ENCODE data around the gene ITGA8.

DNA sequence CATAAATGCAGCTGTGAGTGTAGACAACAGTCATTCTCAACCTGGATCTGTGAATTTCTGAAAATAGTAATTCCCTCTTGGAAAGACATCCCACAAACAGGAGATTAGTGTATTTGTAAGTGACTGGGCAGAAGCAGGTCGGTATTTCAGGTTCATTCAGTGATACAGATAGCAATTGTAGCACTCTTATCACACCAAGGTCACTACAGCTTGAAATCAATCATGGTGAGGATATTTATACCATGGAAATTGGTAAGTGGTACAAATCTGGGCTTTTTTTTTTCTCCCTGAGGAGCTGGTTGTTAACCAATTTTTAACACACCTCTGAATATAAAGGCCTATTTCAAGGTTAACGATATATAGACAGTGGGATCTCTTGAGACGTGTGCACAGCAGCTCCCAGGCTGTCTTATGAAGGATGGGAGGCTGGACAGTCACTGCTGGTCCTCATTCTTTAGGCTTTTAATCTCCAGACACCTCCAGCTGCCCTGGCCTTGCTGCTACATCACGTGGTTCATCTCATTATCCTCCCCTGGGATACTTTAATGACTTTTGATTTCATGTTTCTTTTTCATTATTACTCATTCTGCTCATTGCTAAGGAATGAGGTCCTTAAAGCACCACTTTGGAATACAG, 87.1 kb downstream of the ITGA8 start:
- TF ChIP-seq, protein P1, sequence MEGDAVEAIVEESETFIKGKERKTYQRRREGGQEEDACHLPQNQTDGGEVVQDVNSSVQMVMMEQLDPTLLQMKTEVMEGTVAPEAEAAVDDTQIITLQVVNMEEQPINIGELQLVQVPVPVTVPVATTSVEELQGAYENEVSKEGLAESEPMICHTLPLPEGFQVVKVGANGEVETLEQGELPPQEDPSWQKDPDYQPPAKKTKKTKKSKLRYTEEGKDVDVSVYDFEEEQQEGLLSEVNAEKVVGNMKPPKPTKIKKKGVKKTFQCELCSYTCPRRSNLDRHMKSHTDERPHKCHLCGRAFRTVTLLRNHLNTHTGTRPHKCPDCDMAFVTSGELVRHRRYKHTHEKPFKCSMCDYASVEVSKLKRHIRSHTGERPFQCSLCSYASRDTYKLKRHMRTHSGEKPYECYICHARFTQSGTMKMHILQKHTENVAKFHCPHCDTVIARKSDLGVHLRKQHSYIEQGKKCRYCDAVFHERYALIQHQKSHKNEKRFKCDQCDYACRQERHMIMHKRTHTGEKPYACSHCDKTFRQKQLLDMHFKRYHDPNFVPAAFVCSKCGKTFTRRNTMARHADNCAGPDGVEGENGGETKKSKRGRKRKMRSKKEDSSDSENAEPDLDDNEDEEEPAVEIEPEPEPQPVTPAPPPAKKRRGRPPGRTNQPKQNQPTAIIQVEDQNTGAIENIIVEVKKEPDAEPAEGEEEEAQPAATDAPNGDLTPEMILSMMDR (IDR thresholded peaks at IDR 0.05): no peak
- TF ChIP-seq POLR2AphosphoS5 (IDR thresholded peaks at IDR 0.05): no peak
- TF ChIP-seq POLR2A (IDR thresholded peaks at IDR 0.05): no peak
- TF ChIP-seq EP300 (IDR thresholded peaks at IDR 0.05): no peak

Data from stomach (tissue), 4 donors.